Cardiac muscle cell (in vitro differentiated cells and primary cell): ENCODE data around the gene CLEC9A. TPM values are rescaled to one million over a fixed set of nuclear protein-coding genes. Genes with fewer than 3 reads are reported as not detected.

Experiments
- DNase-seq, 2 donors: peaks; one replicate each; pipeline versions ENCODE4 v3.0.0 to v3.0.0-alpha.2; 2010 to 2017; ENCODE audit warnings: low read depth in 1 of 2, low spot score in 1 of 2
- H3K27ac ChIP-seq: fragments of 200-600 bp; sonication (generic); 2 replicates; pipeline ENCODE4 v1.5.1; 2016
- H3K27me3 ChIP-seq: fragments of 200-600 bp; sonication (generic); 2 replicates; pipeline ENCODE4 v1.6.0; 2016; ENCODE audit warnings: control low read depth
- H3K36me3 ChIP-seq: fragments of 200-600 bp; sonication (generic); 2 replicates; pipeline ENCODE4 v1.5.1; 2016; ENCODE audit warnings: control low read depth
- H3K4me1 ChIP-seq: fragments of 200-600 bp; sonication (generic); 2 replicates; pipeline ENCODE4 v1.8.1; 2017; ENCODE audit warnings: low read depth, mild to moderate bottlenecking, mixed run types
- H3K4me3 ChIP-seq: fragments of 200-600 bp; sonication (generic); 2 replicates; pipeline ENCODE4 v1.5.1; 2016; ENCODE audit warnings: mild to moderate bottlenecking
- H3K9me3 ChIP-seq: fragments of 200-600 bp; sonication (generic); 2 replicates; pipeline ENCODE4 v1.5.1; 2017; ENCODE audit warnings: low read depth, mild to moderate bottlenecking, control low read depth
- polyA plus RNA-seq: library from polyadenylated mRNA; unstranded; fragments of >200 nt; fragmentation: Nextera tagmentation; extraction: Ambion mirVana; gene quantifications from 2 replicates; pipeline ENCODE4 v1.2.1, GENCODE V29; 2016
- total RNA-seq: library from RNA; depleted of rRNA; stranded (reverse); fragments of >200 nt; gene quantifications from 2 replicates; pipeline ENCODE4 v1.2.3, GENCODE V29; 2016
- TF ChIP-seq, protein P1 (sequence below): IDR thresholded peaks from 2 replicates; pipeline ENCODE4 v1.5.1; 2012; ENCODE audit warnings: low read depth, mild to moderate bottlenecking, low read length

The CLEC9A gene
- total and polyA plus RNA-seq, 2 experiments from 2014 or later = not detected

DNA sequence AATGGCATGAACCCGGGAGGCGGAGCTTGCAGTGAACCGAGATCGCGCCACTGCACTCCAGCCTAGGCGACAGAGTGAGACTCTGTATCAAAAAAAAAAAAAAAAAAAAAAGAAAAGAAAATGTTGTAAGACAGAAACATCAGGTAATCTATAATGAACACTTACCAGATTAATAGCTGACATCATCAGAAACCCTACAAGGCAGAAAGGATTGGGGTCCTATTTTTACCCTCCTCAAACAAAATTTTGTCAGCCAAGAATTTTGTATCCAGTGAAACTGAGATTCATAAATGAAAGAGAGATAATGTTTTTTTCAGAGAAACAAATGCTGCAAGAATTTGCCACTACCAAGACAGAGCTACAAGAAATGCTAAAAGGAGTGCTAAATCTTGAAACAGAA is 54.3 kb downstream of the CLEC9A start:
- TF ChIP-seq, protein P1, sequence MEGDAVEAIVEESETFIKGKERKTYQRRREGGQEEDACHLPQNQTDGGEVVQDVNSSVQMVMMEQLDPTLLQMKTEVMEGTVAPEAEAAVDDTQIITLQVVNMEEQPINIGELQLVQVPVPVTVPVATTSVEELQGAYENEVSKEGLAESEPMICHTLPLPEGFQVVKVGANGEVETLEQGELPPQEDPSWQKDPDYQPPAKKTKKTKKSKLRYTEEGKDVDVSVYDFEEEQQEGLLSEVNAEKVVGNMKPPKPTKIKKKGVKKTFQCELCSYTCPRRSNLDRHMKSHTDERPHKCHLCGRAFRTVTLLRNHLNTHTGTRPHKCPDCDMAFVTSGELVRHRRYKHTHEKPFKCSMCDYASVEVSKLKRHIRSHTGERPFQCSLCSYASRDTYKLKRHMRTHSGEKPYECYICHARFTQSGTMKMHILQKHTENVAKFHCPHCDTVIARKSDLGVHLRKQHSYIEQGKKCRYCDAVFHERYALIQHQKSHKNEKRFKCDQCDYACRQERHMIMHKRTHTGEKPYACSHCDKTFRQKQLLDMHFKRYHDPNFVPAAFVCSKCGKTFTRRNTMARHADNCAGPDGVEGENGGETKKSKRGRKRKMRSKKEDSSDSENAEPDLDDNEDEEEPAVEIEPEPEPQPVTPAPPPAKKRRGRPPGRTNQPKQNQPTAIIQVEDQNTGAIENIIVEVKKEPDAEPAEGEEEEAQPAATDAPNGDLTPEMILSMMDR = no peak

DNA sequence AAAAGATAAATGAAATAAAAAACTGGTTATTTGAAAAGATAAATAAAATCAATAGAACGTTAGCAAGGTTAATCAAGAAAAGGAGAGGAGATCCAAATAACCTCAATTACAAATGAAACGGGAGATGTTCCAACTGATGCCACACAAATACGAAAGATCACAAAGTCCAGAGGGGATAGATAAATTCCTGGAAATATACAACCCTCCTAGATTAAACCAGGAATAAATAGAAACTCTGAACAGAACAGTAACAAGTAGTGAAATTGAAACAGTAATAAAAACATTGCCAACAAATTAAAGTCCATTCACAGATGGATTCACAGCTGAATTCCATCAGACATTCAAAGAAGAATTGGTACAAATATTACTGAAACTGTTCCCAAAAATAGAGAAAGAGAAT is 55.9 kb downstream of the CLEC9A start:
- Histone ChIP-seq H3K27ac (no peak overlapping the region), H3K36me3 (no peaks in the 10 kb centered on the region), H3K27me3 (no peaks in the 10 kb centered on the region), H3K4me3 (no peak overlapping the region), H3K4me1 (no peaks in the 10 kb centered on the region), H3K9me3 (no peaks in the 10 kb centered on the region)
- TF ChIP-seq, protein P1 = no peak
- DNase-seq = no peak

More for the DNA sequence above, 54.3 kb downstream of the CLEC9A start:
- Histone ChIP-seq H3K36me3 (no peaks in the 10 kb centered on the region), H3K4me3 (no peak overlapping the region), H3K9me3 (no peaks in the 10 kb centered on the region), H3K4me1 (no peaks in the 10 kb centered on the region), H3K27me3 (no peaks in the 10 kb centered on the region), H3K27ac (no peak overlapping the region)
- DNase-seq = no peak

DNA sequence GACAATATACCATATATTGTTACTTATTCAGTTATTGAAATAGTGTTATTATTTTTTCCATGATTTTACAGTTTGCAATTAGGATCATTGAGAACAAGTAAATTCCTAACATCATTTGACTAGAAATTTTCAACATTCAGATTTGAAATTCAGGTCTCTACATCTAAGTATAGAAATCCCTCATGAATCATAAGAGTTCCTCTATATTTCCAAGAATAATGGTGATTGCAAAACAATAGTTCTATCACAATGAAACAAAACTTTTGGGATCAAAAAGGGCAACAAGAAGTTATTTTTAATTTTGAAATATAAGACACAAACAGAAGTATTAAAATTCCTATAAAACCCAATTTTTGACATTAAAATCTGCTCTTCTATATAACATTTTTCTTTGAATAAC is 57.5 kb downstream of the CLEC9A start:
- no peak for DNase-seq

DNA sequence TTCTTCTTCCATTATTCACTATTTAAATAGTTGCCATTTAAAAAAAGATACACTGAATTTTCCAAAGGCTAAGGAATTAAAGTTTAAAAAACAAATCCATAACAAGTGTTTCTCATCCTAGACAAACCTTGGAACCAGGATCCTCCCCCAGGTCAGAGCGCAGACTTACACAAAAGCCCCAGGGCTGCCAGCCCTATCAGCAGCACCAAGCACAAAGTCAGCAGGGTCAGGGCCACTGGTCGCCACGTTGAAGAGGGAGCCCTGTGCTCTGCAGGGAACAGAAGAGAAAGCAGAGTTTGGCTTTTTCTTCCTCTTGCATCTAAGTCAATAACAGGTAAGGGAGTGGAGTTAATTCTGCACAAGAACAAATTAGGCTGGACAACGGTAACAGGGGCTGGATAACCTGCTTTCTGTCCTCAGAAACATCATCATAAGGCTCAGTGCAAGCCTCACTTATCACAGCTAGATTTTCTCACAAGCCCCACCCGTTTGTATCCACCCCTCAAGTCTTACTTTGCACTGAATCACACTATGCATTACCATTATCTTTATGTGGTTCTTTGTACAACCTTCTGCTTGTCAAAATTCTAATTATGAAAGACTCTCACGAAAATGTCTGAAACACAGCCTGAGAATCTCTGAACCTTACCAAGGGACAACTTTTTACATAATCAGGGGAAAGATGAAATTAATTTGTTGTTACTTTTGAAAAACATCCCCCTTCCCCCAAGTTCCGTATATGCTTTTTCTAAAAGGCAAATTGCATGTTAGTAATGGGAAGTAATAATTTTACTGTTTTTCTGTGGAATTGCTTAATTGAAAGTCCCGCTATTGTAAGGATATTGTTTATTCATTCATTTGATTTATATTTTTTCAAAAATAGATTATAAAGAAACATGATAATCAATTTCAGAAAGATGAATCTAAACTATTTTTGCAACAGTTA is 58.7 kb downstream of the CLEC9A start:
- Histone ChIP-seq H3K27ac (no peak overlapping the region), H3K9me3 (no peaks in the 10 kb centered on the region), H3K27me3 (no peaks in the 10 kb centered on the region), H3K4me3 (no peak overlapping the region), H3K4me1 (no peaks in the 10 kb centered on the region), H3K36me3 (no peaks in the 10 kb centered on the region)
- TF ChIP-seq, protein P1 = no peak
- DNase-seq = no peak

More for the DNA sequence above, 57.5 kb downstream of the CLEC9A start:
- Histone ChIP-seq H3K36me3 (no peaks in the 10 kb centered on the region), H3K27ac (no peak overlapping the region), H3K27me3 (no peaks in the 10 kb centered on the region), H3K4me3 (no peak overlapping the region), H3K4me1 (no peaks in the 10 kb centered on the region), H3K9me3 (no peaks in the 10 kb centered on the region)
- TF ChIP-seq, protein P1 = no peak

DNA sequence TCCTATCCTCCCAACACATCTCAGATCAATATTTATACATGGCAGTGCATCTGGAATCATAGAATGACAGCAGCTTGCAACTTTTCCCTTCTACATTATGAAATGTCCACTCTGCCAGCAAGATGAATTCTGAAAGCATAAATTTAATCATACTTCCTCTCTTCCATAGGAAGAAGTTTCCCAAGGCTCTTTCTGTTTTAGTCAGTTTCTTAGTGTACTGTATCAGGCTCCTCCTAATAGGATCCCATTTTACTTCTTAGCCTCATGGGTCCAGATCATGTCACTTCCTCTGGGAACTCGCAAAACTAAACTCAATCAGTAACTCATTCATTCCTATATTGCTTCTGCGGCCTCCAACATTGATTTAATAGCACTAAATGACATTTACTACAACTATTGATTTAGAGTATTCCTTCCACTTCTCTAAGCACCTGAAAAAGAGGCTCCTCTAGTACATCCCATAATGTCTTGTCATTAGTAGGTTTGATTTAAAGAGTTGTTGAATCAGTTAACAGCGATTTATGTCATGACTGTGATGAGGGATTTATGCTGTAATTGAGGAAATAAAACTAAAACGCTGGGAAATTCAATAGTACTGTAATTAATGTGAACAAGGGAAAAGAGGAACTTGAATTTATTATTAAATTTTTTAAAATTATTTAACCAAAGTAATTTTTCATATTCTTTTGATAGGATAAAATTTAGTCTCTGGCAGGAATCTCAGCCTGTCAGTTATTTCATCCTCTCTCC is 64.3 kb downstream of the CLEC9A start:
- H3K27ac ChIP-seq = no peak overlapping the region
- H3K4me3 ChIP-seq = no peak overlapping the region
- H3K36me3 ChIP-seq = no peaks in the 10 kb centered on the region
- H3K9me3 ChIP-seq = no peaks in the 10 kb centered on the region
- H3K4me1 ChIP-seq = no peaks in the 10 kb centered on the region
- no peak for DNase-seq
- H3K27me3 ChIP-seq = no peaks in the 10 kb centered on the region
- TF ChIP-seq, protein P1 = no peak
